HG03457 (cell line): ENCODE results near the gene KRTAP10-8.
"Not testable (repeated sequence)": the region's sequence is repeated elsewhere in the genome, so short reads cannot be mapped to it uniquely, and the experiment has no call there.

Experiments used
- ATAC-seq: cut with Tn5 transposase; IDR thresholded peaks from one replicate; pipeline ENCODE4 v1.9.1; 2021; ENCODE audit warnings: moderate number of reproducible peaks; ENCODE audit not compliant: unreplicated experiment

The KRTAP10-8 gene

DNA sequence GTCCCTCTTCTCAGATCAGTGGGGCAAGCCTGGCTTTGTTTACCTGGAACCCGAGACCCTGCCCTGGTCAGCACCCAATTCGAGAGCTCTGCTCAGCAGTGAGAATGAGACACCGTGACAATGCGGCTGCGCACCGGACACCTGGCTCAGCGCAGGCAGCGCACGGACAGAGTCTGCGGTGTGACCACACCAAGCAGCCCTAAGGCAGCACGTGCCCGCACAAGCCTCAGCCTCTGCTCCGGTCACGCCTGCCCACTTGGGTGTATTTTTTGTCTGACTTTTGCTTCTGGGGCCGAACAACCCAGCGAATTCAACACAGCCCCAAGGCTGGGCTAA is 4.7 kb downstream of the KRTAP10-8 start:
- ATAC-seq: no peak

GRCh38 chr21:44617071-44617501 is 5.2 kb downstream of the KRTAP10-8 start:
- ATAC-seq: no peak

DNA sequence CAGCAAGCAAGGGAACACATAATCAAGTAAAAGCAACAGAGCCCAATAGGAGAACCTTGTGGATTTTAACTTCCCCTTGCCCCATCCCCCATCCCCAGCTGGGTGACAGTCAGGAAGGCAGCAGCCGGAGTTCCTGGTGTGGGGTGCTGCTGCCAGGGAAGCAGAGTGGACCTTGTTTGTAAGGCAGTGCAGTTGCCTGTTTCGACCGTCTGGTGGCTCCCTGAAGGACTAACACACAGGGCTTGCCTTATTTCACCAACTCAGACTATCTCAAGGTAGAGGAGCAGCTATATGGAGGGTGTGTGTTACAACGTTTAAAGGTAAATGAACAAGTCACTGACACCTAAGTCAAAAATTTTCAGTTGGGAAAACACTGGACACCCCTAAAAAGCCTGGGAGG is 6.6 kb downstream of the KRTAP10-8 start:
- no peak for ATAC-seq

GRCh38 chr21:44618909-44619308 is 7.0 kb downstream of the KRTAP10-8 start:
- ATAC-seq: no peak

- ATAC-seq: no peak
These were observed 8.0 kb downstream of the KRTAP10-8 start for GRCh38 chr21:44619886-44620285.

DNA sequence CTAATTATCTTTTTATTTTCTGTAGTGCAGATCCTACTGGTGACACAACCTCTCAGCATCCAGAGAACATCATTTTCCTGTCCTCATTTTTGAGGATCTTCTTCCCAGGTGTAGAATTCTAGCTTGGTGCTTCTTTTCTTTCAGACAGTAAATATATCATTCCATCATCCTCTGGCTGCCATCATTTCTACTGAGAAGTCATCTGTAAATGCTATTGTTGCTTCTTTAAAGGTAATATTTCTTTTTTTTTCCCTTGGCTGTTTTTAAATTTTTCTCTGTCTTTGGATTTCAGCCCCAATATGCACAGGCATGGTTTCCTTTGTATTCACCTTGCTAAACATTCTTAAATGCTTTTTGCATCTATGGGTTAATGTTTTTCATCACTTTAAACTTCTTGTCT is 11.7 kb downstream of the KRTAP10-8 start:
- no peak for ATAC-seq

DNA sequence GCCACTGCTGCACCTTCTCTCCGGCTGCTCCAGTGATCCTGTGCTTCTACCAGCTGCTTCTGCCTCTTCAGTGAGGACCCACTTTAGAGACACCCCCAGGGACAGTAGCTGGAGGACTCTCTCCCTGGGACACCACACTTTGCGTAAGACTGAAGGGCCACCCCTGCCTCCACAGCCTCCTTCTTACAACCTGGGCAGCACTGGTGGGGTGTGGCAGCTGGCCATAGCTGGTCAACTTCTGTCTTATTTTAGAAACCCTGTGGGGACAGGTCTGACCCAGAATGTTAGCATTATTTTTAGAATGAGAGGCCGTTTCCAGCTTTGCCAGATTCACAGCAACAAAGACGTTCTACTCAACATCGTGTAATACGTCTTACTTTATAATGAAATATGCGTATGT is 13.9 kb downstream of the KRTAP10-8 start:
- ATAC-seq: no peak

DNA sequence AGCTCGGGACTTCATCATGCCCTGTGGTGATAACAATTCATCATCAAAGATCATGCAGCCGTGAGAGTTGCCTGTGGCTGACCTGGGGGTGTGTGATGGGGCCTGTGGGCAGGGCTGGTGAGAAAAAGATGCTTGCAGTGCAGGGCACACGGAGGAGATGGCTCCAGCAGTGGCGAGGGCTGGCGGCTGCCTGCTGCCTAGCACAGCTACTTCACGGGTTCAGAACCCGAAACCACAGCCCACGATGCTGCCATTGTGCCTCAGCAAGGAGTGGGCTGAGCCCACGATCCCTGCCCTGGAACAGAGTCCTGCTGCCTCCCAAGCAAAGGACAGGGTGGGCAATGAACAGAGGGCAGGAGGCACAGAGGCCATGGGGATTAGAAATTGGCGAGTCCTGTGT is 14.4 kb downstream of the KRTAP10-8 start:
- no peak for ATAC-seq

GRCh38 chr21:44626673-44627143 is 14.8 kb downstream of the KRTAP10-8 start, which contains the start of gene KRTAP10-9:
Gene KRTAP10-9, plus strand, starts transcription at chr21:44627093. Its CDS starts 79 bp downstream, at chr21:44627172.
- no peak for ATAC-seq

- ATAC-seq: not testable (repeated sequence)
These were observed 15.4 kb downstream of the KRTAP10-8 start for GRCh38 chr21:44627181-44627822.

- ATAC-seq: not testable (repeated sequence)
These were observed 16.0 kb downstream of the KRTAP10-8 start for GRCh38 chr21:44627831-44628233.

DNA sequence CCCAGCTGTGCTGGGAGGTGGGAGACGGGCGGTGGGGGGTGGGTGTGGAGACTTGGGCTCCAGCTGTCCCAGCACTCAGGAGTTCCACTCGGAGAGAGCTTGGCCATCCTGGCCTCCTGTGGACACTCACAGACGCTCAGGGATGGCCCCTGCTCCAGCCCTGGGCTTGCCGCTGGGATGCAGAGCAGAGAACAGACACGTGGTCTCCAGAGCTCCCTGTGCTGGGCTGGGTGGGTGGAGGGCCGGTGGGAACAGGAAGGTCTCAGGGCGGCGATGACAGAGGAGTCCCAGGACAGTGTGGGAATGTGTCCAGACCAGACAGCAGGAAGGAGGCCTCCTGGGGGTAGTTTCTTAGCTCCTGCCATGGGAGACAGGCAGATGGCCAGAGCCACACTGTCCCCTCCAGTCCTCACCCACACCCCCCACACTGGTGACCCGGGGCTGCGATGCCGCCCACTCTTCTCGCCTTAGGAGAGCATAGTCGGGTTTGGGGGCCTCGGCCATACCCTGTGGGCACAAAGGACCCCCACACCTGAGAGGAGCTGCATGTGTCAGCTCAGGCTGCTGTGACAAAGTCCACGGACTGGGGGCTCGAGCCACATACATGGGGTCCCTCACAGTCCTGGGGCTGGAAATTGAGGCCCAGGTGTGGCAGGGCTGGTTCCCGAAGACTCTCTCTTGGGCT is 17.0 kb downstream of the KRTAP10-8 start:
- no peak for ATAC-seq

- no peak for ATAC-seq
These were observed 18.6 kb downstream of the KRTAP10-8 start for GRCh38 chr21:44630440-44630839.

- no peak for ATAC-seq
These were observed 20.2 kb downstream of the KRTAP10-8 start for GRCh38 chr21:44632067-44632466.

- ATAC-seq: no peak
These were observed 24.5 kb downstream of the KRTAP10-8 start for GRCh38 chr21:44636209-44637017.

- no peak for ATAC-seq
These were observed 25.4 kb downstream of the KRTAP10-8 start, which contains the start of gene KRTAP10-10 for GRCh38 chr21:44637018-44637850. Gene KRTAP10-10, plus strand, starts transcription at chr21:44637356. Its CDS starts 62 bp downstream, at chr21:44637418.

DNA sequence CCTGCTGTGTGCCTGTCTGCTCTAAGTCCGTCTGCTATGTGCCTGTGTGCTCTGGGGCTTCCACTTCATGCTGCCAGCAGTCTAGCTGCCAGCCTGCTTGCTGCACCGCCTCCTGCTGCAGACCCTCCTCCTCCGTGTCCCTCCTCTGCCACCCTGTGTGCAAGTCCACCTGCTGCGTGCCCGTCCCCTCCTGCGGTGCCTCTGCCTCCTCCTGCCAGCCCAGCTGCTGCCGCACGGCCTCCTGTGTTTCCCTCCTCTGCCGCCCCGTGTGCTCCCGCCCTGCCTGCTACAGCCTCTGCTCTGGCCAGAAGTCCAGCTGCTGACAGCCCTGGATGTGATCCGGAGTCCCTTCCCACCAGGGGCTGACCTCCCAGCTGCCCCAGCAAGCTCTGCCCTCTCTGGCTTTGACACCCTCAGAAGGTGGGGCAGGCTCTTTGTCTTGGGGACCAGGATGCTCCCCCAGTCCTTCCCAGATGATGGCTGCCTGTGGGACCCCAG is 26.0 kb downstream of the KRTAP10-8 start:
- not testable (repeated sequence) for ATAC-seq

- not testable (repeated sequence) for ATAC-seq
These were observed 26.8 kb downstream of the KRTAP10-8 start for GRCh38 chr21:44638506-44639330.

- ATAC-seq: no peak
These were observed 27.4 kb downstream of the KRTAP10-8 start for GRCh38 chr21:44639331-44639655.

DNA sequence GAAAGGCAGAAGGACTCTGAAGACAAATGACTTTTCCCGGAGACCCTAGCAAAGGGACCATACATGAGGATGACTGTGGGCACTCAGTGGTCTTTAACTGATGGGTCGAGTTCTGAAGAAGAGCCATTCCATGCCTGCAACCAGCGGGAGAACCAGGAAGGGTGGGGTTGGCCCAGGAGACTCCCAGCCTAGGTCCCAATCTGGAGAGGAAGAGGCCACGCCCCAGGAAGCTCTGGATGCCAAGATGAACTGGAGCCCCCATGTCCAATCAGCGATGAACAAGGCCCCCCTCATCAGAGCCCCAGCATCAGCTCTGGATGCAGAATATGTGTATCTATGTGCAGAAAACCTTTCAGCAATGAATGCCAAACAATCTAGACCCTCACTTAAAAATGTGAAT is 28.9 kb downstream of the KRTAP10-8 start:
- no peak for ATAC-seq
